ENCODE data around the gene DCAF8L2. TPM values are rescaled to one million over a fixed set of nuclear protein-coding genes. Genes with fewer than 3 reads are reported as not detected.
"Not testable (repeated sequence)": the region's sequence is repeated elsewhere in the genome, so short reads cannot be mapped to it uniquely, and the experiment has no call there.

The DCAF8L2 gene
- total and polyA plus RNA-seq, 5 donors, result not detected

DNA sequence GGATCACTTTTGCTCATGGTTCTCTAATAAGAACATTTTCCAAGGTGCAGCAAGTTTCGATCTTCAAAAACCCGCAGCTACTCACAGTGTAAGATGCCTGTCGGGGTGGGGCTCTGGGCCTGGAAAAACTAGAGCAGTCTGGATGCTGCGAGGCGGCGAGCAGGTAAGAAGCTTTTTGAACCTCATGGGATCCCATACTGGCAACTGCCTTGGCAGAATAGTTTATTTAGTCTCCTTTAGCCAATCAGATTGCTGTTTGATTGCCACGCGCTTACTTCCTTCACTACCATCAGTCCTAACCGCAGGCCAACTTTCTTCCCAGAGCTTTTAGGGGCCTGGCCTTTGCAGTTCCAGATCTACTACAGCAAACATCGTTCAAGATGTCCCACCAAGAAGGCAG is 156.4 kb downstream of the DCAF8L2 start:
- intact Hi-C loops (cut with DNase I), result no loop called here
- Histone ChIP-seq H3K27ac (ENCODE audit: low read length) (no peak overlapping the region), H3K4me1 (ENCODE audit: control insufficient read depth, insufficient read depth, low read length) (no peaks in the 10 kb centered on the region), H3K9me3 (ENCODE audit: control insufficient read depth, low read length) (no peaks in the 10 kb centered on the region), H3K27me3 (ENCODE audit: control insufficient read depth, insufficient read depth) (no peaks in the 10 kb centered on the region), H3K4me3 (ENCODE audit: low read length) (no peak overlapping the region)
- DNase-seq (no peak), ATAC-seq (no peak)
- 92% methylated on average over 10 of the region's 10 CpGs for WGBS

- H3K4me1 ChIP-seq (ENCODE audit: control insufficient read depth, insufficient read depth, low read length); intact Hi-C loops (cut with DNase I); DNase-seq; H3K27ac ChIP-seq (ENCODE audit: low read length); H3K4me3 ChIP-seq (ENCODE audit: low read length); ATAC-seq; H3K27me3 ChIP-seq (ENCODE audit: control insufficient read depth, insufficient read depth); H3K9me3 ChIP-seq (ENCODE audit: control insufficient read depth, low read length): not testable (repeated sequence)
- WGBS, result 56% methylated on average over 2 of the region's 2 CpGs
Observed at GRCh38 chrX:27750298-27750697, 160.2 kb downstream of the DCAF8L2 start.

- H3K27me3 ChIP-seq (ENCODE audit: control insufficient read depth, insufficient read depth), result no peaks in the 10 kb centered on the region
- H3K9me3 ChIP-seq (ENCODE audit: control insufficient read depth, low read length), result no peaks in the 10 kb centered on the region
- DNase-seq, result no peak
- no peak for ATAC-seq
- no peaks in the 10 kb centered on the region for H3K4me1 ChIP-seq (ENCODE audit: control insufficient read depth, insufficient read depth, low read length)
- intact Hi-C loops (cut with DNase I), result no loop called here
- H3K27ac ChIP-seq (ENCODE audit: low read length), result no peak overlapping the region
- H3K4me3 ChIP-seq (ENCODE audit: low read length), result no peak overlapping the region
- 50% methylated on average over 2 of the region's 2 CpGs for WGBS
Observed at GRCh38 chrX:27751976-27752375, 161.8 kb downstream of the DCAF8L2 start.

- H3K4me3 ChIP-seq (ENCODE audit: low read length), result no peak overlapping the region
- intact Hi-C loops (cut with DNase I), result no loop called here
- DNase-seq (no peak), ATAC-seq (no peak)
- WGBS, result 78% methylated on average over 12 of the region's 12 CpGs
- no peak overlapping the region for H3K27ac ChIP-seq (ENCODE audit: low read length)
- H3K27me3 ChIP-seq (ENCODE audit: control insufficient read depth, insufficient read depth), result no peaks in the 10 kb centered on the region
- H3K9me3 ChIP-seq (ENCODE audit: control insufficient read depth, low read length), result no peaks in the 10 kb centered on the region
- no peaks in the 10 kb centered on the region for H3K4me1 ChIP-seq (ENCODE audit: control insufficient read depth, insufficient read depth, low read length)
Observed at GRCh38 chrX:27765718-27766117, 175.6 kb downstream of the DCAF8L2 start.

DNA sequence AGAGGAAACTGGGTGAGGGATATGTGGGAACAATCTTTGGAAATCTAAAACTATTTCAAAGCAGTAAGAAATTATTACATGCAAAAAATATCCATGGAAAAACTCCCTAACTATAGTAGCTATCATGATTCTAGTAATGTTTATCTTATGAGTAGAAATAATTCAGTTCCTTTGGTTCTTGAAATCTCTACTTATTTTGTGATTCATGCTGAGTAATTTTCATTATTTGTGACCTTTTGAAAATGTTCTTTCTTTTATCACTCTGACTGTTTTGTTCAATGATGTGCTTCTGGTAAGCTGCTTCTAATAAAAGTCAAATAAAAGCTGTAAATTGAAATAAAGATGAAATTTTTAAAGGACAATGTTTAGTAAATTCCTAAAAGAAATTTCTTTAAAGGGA is 177.2 kb downstream of the DCAF8L2 start:
- Histone ChIP-seq H3K27me3 (ENCODE audit: control insufficient read depth, insufficient read depth) (no peaks in the 10 kb centered on the region), H3K4me1 (ENCODE audit: control insufficient read depth, insufficient read depth, low read length) (no peaks in the 10 kb centered on the region), H3K9me3 (ENCODE audit: control insufficient read depth, low read length) (no peaks in the 10 kb centered on the region), H3K4me3 (ENCODE audit: low read length) (no peak overlapping the region), H3K27ac (ENCODE audit: low read length) (no peak overlapping the region)
- DNase-seq, result no peak
- ATAC-seq, result no peak
- intact Hi-C loops (cut with DNase I), result no loop called here

- Histone ChIP-seq H3K27me3 (ENCODE audit: control insufficient read depth, insufficient read depth) (no peaks in the 10 kb centered on the region), H3K4me3 (ENCODE audit: low read length) (no peak overlapping the region), H3K4me1 (ENCODE audit: control insufficient read depth, insufficient read depth, low read length) (no peaks in the 10 kb centered on the region), H3K9me3 (ENCODE audit: control insufficient read depth, low read length) (no peaks in the 10 kb centered on the region), H3K27ac (ENCODE audit: low read length) (no peak overlapping the region)
- DNase-seq (no peak), ATAC-seq (no peak)
- 76% methylated on average over 2 of the region's 2 CpGs for WGBS
- intact Hi-C loops (cut with DNase I), result no loop called here
Observed at GRCh38 chrX:27775984-27776383, 185.8 kb downstream of the DCAF8L2 start.

DNA sequence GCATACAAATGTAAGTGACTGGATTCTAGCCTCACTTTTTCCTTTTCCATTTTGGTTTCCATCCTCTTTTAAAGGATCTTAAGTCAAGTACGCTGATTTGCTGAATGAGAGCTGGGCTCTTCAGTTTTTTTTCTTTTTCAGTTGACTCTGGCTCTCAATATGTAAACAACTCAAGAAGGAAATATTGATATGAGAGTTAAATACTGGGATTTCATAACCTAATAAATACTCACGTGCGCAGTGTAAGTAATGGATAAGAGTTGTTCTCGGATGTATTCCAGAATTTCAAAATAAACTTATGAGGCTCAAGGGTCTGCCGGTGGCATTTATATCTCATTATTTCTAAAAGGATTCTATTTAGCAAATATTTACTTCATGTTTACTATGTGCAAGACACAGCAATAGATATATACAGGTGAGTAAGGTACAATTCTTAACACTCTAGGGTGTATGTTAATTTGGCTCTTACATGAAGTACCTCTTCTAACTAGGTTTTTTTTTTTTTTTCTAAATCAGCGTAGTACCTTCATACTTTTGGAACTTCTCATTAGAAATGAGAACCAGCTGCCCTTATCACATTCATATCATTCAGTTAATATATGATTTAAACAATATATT is 206.6 kb downstream of the DCAF8L2 start:
- 65% methylated on average over 6 of the region's 6 CpGs for WGBS
- no peaks in the 10 kb centered on the region for H3K9me3 ChIP-seq (ENCODE audit: control insufficient read depth, low read length)
- ATAC-seq, result no peak
- no peak for DNase-seq
- no peaks in the 10 kb centered on the region for H3K27me3 ChIP-seq (ENCODE audit: control insufficient read depth, insufficient read depth)
- H3K4me3 ChIP-seq (ENCODE audit: low read length), result no peak overlapping the region
- H3K27ac ChIP-seq (ENCODE audit: low read length), result no peak overlapping the region
- no peaks in the 10 kb centered on the region for H3K4me1 ChIP-seq (ENCODE audit: control insufficient read depth, insufficient read depth, low read length)
- intact Hi-C loops (cut with DNase I), result no loop called here

GRCh38 chrX:27797575-27797974 is 207.4 kb downstream of the DCAF8L2 start:
- 49% methylated on average over 1 of the region's 1 CpG for WGBS
- Histone ChIP-seq H3K27me3 (ENCODE audit: control insufficient read depth, insufficient read depth) (no peaks in the 10 kb centered on the region), H3K4me3 (ENCODE audit: low read length) (no peak overlapping the region), H3K9me3 (ENCODE audit: control insufficient read depth, low read length) (no peaks in the 10 kb centered on the region), H3K4me1 (ENCODE audit: control insufficient read depth, insufficient read depth, low read length) (no peaks in the 10 kb centered on the region), H3K27ac (ENCODE audit: low read length) (no peak overlapping the region)
- DNase-seq (no peak), ATAC-seq (no peak)
- intact Hi-C loops (cut with DNase I), result no loop called here

Other genes with a start within 250 kb of the DCAF8L2 start
- gene PPP4R3C, start 127.0 kb upstream of the DCAF8L2 start, total RNA-seq, result not detected
- gene PPP4R3C, start 127.0 kb upstream of the DCAF8L2 start, polyA plus RNA-seq, result not detected
- not detected for gene MAGEB10, start 217.6 kb downstream of the DCAF8L2 start, total RNA-seq
- gene MAGEB10, start 217.6 kb downstream of the DCAF8L2 start, polyA plus RNA-seq, result not detected